UCSD-AML1 (cell line): ENCODE results near the gene GPER1.
"Not testable (repeated sequence)": the region's sequence is repeated elsewhere in the genome, so short reads cannot be mapped to it uniquely, and the experiment has no call there.

Experiments
- DNase-seq: peaks from one replicate; lab custom pipeline; 2025; ENCODE audit not compliant: unreplicated experiment; lab: John Stamatoyannopoulos, UW

GPER1 gene

GRCh38 chr7:1101563-1102431, 13.9 kb downstream of the GPER1 start:
- no peak for DNase-seq

- peak; percentile 15 for DNase-seq
Observed at GRCh38 chr7:1103009-1103788, 15.3 kb downstream of the GPER1 start.

GRCh38 chr7:1103789-1104515, 16.0 kb downstream of the GPER1 start:
- no peak for DNase-seq

GRCh38 chr7:1104516-1105179, 16.7 kb downstream of the GPER1 start:
- no peak for DNase-seq

- no peak for DNase-seq
Observed at GRCh38 chr7:1105189-1105588, 17.3 kb downstream of the GPER1 start.

DNA sequence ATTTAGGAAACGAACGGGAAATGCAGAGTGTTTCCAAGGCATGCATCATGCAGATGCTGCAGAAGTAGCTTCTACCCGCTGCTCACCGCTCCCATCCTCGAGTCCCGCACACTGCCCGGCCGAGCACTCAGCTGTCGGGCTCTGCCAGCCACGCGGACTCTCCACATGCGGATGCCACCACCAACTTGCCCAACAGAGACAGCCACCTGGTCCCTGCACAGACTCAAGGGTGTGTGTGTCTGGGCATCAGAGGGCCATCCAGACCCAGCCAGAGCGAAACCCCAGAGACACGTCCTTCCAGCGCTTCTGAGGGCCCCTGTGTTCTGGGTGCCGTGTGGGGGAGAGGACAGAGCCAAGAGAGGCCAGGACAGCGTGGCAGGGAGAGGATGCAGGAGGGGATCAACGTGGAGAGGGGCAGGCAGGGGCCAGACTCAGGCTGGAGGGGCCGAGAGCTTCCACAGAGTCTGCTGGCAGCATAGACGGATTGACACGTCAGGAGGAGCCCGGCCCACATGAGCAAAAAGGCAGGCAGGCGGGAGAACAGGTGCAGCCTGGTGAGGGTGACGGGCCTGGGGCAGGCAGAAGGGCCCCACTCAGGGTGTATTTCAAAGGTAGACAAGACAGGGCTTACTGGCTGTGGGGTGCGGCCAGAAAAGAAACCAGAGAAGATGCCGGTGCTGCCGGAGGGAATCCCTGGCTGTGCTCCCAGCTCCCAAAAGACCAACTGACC, 18.3 kb downstream of the GPER1 start:
- DNase-seq: no peak

DNA sequence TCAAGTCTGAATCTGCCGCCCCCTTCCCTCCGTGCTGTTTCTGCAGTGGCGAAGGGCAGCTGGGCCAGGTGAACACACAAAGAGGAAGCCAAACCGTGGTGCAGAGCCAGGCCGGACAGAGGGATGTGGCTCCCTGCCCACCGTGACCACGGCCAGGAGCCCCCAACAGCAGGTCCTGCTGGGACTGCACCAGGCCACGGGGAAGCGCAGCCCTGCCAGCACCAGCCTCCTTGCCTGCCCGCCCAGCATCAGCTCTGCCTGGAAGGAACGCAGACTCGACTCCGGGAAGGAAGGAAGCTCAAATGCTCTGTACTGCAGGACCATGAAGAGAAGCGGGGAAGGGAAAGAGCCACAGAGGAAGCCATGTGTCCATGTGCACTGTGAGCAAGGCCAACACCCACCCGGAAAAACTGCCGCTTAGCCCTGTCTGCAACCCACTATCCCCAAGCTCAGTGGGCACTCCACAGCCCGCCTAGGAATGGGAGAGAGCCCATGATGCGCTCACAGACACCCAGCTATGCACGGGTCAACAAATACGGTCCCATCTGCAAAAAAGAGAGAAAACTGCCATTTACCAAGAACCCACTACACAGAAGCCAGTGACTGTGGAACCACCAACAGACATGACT, 19.0 kb downstream of the GPER1 start:
- DNase-seq: no peak

DNA sequence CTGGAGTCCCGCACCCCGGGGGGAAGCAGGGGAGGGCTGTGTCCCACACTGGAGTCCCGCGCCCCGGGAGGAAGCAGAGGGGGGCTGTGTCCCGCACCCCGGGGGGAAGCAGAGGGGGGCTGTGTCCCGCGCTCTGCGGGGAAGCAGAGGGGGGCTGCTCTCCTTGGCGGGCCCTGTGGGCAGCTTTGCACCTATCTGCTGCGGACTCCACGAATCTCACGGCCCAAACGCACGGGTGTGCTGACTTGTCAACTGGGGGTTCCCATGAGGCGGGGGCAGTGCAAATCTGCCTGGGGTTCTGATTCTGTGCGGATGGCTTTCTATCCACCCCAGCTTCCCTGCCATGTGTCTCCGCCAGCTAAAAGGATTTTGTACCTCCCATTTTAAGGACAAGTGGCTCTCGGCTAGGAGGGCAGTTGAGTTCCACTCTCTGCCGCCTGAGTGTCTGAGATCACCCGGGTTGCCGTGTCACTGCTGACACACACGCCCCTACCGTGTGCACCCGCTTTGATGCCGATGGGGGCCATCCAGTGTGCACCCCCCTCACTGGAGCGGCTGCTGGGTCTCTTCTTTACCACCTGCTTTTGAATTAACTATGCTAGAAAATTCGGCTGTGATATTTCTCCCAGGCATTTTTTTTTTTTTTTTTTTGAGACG, 20.5 kb downstream of the GPER1 start:
- no peak for DNase-seq

DNA sequence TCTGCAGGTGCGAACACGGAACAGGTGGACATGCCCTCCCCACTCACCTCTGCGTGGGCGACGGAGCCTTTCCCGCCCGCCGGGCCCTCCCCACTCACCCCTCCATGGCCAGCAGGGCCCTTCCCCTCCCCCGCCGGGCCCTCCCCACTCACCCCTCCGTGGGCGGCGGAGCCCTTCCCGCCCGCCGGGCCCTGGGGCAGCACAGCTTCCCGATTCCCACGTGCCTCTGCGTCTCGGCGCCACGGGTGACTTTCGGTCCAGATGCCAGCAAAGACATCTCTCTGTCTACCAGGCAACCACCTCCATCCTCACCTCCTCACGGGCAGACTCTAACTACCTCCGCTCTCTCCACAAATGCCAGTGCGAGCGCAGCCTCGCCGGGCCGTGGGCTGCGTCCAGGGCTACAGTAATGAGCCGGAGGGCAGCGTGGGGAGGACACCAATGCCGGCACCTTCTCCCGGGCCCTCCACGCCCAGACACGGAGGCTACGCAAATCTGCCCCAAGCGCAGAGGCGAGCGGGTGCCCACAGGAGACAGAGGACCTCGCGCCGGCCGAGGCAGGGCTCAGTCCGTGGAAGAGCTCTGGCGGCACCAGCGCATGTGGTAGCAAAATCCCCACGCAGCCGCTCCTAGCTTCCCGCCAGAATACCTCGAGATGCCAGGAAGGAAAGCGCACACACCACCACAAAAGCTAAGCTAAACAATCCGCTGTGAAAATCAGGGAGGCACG, 21.8 kb downstream of the GPER1 start:
- no peak for DNase-seq

DNA sequence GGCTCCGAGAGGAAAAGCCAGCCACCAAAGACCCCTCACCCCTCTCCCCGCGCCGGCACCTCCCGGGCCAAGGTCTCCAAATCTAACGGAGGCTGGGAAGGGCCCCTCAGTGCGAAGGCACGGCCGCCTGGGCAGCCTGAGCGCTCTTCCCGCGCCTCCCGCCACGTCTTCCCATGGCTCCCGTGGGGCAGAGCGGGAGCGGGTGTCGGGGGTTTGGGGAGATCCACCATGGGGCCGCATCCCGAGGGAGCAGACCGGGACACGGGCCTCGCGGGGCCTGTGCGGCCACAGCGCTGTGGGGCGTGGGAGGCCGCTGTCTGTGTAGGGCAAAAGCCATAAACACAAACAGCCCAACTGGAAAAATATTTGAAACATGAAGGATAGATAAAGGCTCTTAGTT, 22.4 kb downstream of the GPER1 start:
- DNase-seq: no peak

DNA sequence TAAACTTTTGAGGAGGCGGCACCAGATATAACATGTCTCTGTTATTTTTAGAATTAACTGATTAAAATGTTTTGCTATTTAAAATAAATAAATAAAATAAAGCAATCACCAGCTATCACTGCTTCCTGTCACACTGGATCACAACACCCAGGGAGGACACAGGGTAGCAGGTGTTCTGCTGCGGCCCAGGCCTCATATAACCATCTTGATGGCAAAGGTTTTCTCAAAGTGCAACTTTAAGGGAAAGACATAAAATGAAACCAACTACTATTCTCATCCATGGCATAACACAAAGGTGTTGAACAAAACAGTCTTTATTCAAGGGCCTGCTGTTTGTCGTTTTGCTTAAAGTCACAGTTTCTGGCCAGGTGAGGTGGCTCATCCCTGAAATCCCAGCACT, 23.2 kb downstream of the GPER1 start:
- DNase-seq: no peak

GRCh38 chr7:1112109-1112508, 24.2 kb downstream of the GPER1 start:
- DNase-seq: no peak

DNA sequence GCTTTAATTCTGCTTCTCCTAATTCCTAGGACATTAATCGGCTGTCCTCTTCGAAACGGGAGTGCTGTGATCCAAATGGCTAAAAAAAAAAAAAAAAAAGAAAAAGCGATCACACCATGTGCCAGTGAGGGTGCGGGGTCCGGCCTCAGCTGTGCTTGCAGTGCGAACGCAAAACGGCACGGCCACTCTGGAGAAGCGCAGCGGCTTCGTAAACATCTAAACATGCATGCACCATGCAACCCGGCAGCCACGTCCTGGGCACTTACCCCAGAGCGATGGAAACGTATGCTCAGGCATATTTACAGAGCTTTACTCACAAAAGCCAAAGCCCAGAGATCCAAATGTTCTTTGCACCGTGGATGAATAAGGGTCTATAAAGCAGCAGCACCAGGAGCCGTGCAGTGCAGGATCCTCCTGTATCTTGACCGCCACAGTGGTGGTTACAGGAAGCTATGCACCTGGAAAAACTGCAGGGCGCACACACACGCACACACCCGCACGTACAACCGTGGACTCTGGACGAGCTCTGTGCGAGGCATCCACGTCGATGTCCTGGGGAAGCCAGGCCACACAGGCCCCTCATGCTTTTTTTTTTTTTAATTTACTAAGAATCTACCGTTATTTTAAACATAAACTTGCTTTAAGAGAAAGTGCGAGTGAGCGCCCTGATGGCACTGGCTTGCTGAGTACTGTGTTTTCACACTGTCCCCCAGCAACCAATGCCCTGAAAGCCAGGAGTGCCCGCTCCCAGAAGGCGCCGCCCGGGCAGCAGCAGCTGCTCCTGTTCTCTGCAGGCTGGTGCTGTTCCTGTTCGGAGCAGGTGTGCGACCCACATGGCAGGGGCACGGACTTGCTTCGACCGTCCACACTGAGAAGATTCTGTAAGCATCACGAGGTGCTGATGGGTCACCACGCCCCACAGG, 25.0 kb downstream of the GPER1 start:
- DNase-seq: no peak

GRCh38 chr7:1113548-1113885, 25.6 kb downstream of the GPER1 start:
- DNase-seq: no peak

DNA sequence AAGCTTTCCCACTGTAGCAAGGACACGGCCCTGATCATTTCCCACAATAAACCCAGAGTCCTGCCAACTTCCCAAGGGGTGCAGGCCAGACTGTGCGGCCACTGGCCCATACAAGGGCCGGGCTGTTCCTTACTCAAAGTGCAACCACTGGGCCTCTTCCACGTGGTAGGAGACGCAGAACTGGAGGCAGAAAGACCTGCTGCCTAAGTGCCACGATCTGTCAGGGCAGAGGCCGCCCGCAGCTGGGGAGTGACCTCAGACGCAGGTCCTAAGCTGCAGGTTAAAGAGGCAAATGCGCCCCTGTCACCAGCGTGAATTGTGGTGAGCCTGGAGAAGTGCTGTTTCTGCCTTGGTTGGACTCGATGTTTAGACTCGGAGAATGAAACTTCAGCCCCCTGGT, 26.2 kb downstream of the GPER1 start:
- DNase-seq: no peak

DNA sequence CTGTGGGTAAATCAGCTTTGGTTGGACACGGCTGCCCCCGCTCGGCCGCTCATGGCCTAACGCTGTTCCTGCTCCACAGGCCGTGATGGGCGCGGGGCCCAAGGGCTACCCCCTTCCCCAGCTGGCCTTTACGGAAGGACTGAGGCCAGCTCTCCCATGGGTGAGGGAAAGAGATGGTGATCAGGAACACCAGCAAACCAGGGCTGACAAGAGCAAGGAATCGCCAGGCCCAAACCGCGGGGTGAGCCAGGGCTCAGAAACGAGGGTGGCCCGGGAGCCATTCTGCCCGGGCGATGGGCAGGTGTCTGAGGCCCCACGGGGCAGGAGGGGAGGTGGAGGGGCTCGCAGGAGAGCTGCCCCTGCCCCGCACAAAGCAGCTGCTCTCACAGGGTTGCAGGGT, 26.6 kb downstream of the GPER1 start:
- DNase-seq: no peak

DNA sequence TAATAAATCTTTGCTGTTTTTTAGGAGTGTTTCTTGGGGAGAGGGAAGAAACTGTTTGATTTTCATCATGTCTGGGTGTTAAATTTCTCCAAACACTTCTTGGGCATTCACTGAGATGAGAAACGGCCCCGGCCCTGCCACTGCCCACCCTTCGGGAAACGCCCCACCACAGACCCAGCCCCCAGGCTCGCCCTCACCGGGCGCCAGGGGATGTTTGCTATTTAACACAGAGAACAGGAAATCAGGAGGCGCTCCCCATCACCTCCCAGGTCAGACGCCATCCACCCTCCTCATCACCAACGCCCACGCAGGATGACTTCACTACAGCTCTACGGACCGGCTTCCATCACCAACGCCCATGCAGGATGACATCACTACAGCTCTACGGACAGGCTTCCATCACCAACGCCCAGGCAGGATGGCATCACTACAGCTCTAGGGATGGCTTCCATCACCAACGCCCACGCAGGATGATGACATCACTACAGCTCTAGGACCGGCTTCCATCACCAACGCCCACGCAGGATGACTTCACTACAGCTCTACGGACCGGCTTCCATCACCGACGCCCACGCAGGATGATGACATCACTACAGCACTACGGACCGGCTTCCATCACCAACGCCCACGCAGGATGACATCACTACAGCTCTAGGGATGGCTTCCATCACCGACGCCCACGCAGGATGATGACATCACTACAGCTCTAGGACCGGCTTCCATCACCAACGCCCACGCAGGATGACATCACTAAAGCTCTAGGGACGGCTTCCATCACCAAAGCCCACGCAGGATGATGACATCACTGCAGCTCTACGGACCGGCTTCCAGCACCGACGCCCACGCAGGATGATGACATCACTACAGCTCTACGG, 27.5 kb downstream of the GPER1 start:
- DNase-seq: not testable (repeated sequence)
